Jurkat, Clone E6-1 (cell line): ENCODE results near the gene OSTM1.

Experiments
- DNase-seq: peaks from one replicate; pipeline ENCODE4 v3.0.0-alpha.2; 2011; ENCODE audit warnings: low read depth, low spot score
- H3K4me3 ChIP-seq: 2 replicates; pipeline ENCODE4 v1.5.1; 2011; ENCODE audit warnings: mild to moderate bottlenecking, low read length, control low read depth, moderate library complexity

The OSTM1 gene

GRCh38 chr6:108106694-108107093 lies 32.2 kb upstream of the OSTM1 start:
- H3K4me3 ChIP-seq, result no peak overlapping the region
- no peak for DNase-seq

- H3K4me3 ChIP-seq, result no peak overlapping the region
- no peak for DNase-seq
These were observed 31.7 kb upstream of the OSTM1 start for GRCh38 chr6:108106261-108106660.

- no peak overlapping the region for H3K4me3 ChIP-seq
- no peak for DNase-seq
These were observed 31.0 kb upstream of the OSTM1 start for GRCh38 chr6:108105571-108105970.

GRCh38 chr6:108102965-108103364 lies 28.4 kb upstream of the OSTM1 start:
- no peak for DNase-seq

GRCh38 chr6:108100003-108100402 lies 25.5 kb upstream of the OSTM1 start:
- DNase-seq, result no peak
- H3K4me3 ChIP-seq, result no peak overlapping the region

More at GRCh38 chr6:108102965-108103364, 28.4 kb upstream of the OSTM1 start:
- H3K4me3 ChIP-seq, result no peak overlapping the region

- no peak for DNase-seq
- H3K4me3 ChIP-seq, result no peak overlapping the region
These were observed 23.3 kb upstream of the OSTM1 start for GRCh38 chr6:108097882-108098281.

- DNase-seq, result no peak
These were observed 19.3 kb upstream of the OSTM1 start for GRCh38 chr6:108093781-108094300.

GRCh38 chr6:108091288-108091687 lies 16.7 kb upstream of the OSTM1 start:
- no peak for DNase-seq
- no peak overlapping the region for H3K4me3 ChIP-seq

More at GRCh38 chr6:108093781-108094300, 19.3 kb upstream of the OSTM1 start:
- no peak overlapping the region for H3K4me3 ChIP-seq

GRCh38 chr6:108083349-108083748 lies 8.8 kb upstream of the OSTM1 start:
- DNase-seq, result no peak
- H3K4me3 ChIP-seq, result no peak overlapping the region

- no peak for DNase-seq
These were observed 8.0 kb upstream of the OSTM1 start for GRCh38 chr6:108082539-108082938.

GRCh38 chr6:108080010-108080780 lies 5.7 kb upstream of the OSTM1 start:
- no peak for DNase-seq
- H3K4me3 ChIP-seq, result no peak overlapping the region

More at GRCh38 chr6:108082539-108082938, 8.0 kb upstream of the OSTM1 start:
- no peak overlapping the region for H3K4me3 ChIP-seq

GRCh38 chr6:108078191-108078590 lies 3.6 kb upstream of the OSTM1 start:
- H3K4me3 ChIP-seq, result no peak overlapping the region
- no peak for DNase-seq

GRCh38 chr6:108074057-108074358 lies 533 bp downstream of the OSTM1 start:
- DNase-seq, result no peak
- H3K4me3 ChIP-seq, result peak overlapping the region; percentile 64

GRCh38 chr6:108071736-108072276 lies 2.7 kb downstream of the OSTM1 start:
- H3K4me3 ChIP-seq, result no peak overlapping the region
- DNase-seq, result no peak

- no peak overlapping the region for H3K4me3 ChIP-seq
- DNase-seq, result peak; percentile 77
These were observed 5.9 kb downstream of the OSTM1 start for GRCh38 chr6:108068618-108069017.

GRCh38 chr6:108068182-108068581 lies 6.4 kb downstream of the OSTM1 start:
- no peak for DNase-seq
- H3K4me3 ChIP-seq, result no peak overlapping the region

- DNase-seq, result no peak
- no peak overlapping the region for H3K4me3 ChIP-seq
These were observed 21.8 kb downstream of the OSTM1 start for GRCh38 chr6:108052706-108053105.

GRCh38 chr6:108051481-108051880 lies 23.1 kb downstream of the OSTM1 start:
- DNase-seq, result no peak
- no peak overlapping the region for H3K4me3 ChIP-seq

GRCh38 chr6:108039681-108040080 lies 34.9 kb downstream of the OSTM1 start:
- no peak for DNase-seq
- no peak overlapping the region for H3K4me3 ChIP-seq

GRCh38 chr6:108036884-108037283 lies 37.7 kb downstream of the OSTM1 start:
- no peak for DNase-seq
- H3K4me3 ChIP-seq, result no peak overlapping the region

- no peak overlapping the region for H3K4me3 ChIP-seq
- DNase-seq, result no peak
These were observed 42.6 kb downstream of the OSTM1 start for GRCh38 chr6:108031968-108032367.
